ENCODE results near the gene ADAMTSL2.

ADAMTSL2 gene

GRCh38 chr9:133534346-133535291 lies at the start of gene ADAMTSL2:
Gene ADAMTSL2, plus strand, starts transcription at chr9:133534704. Its CDS starts 2,009 bp downstream, at chr9:133536713.
- no peak for TF ChIP-seq Cebpa-rat (IDR thresholded peaks at IDR 0.05)
- H3K4me1 ChIP-seq, result peaks cover 38 to 78% (median 74%) of the 10 kb centered on the region in 10 experiments
- no peaks in the 10 kb centered on the region for H3K9me3 ChIP-seq (replicated peaks in 1 of 11)
- H3K27ac ChIP-seq, result peak within 1 kb of the TSS in 6 of 11 experiments; percentile 23 to 78 (median 64); a peak in 9 of 22 replicates
- peaks cover 13 to 67% (median 18%) of the 10 kb centered on the region in 11 experiments for H3K27me3 ChIP-seq
- H3K4me3 ChIP-seq, result peak within 1 kb of the TSS in 7 of 10 experiments; percentile 8 to 46 (median 31); a peak in 9 of 20 replicates
- peak within 1 kb of the TSS; percentile 25 to 77 (median 45); a peak in 17 of 22 replicates for H3K9ac ChIP-seq
- H3K4me2 ChIP-seq, result peak within 1 kb of the TSS; percentile 69 to 99 (median 89)
- H3K36me3 ChIP-seq, result no peaks in the 10 kb centered on the region
- peaks cover 0 to 39% (median 0%) of the 10 kb centered on the region in 11 experiments; a peak in 7 of 22 replicates for H4K20me1 ChIP-seq

DNA sequence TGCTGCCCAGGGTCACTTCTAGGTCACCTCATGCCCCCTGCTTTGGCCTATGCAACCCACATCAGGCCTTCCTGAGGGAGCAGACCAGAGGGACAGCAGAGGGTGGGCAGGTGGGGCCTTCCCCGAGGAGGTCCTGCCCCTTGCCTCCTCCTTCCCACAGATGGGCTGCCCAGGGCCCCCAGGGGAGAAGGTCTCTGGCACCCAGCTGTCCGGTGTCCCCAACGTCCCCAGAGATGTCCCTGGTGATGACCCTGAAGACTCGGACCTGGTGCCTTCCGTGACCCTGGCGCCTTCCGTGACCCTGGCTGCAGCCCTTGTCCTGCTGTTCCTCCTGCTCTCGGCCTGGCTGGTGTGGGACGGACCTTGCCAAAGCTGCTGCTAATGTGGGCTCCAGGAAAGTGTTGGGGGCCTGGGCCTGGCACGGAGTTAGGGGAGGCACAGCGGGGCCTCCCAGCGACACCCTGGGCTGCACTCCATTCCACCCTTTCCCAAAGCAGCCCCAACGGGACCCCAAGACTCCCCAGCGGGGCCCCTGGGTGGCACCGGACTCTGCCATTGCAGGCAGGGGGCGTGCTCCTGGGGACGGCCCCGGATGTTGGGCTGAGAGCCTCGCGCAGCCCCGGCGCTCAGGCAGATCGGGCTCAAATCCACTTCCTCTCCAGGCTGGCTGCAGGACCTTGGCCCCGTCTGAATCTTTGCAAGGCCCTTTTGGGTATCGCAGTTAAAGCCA lies 48.8 kb upstream of the ADAMTSL2 start:
- Histone ChIP-seq H3K9me3 (replicated peaks in 1 of 11) (no peaks in the 10 kb centered on the region), H3K4me1 (peaks cover 28 to 45% (median 35%) of the 10 kb centered on the region in 10 experiments), H3K4me3 (peak overlapping the region in 2 of 10 experiments; percentile 4 to 21; a peak in 3 of 20 replicates), H4K20me1 (no peaks in the 10 kb centered on the region), H3K36me3 (no peaks in the 10 kb centered on the region), H3K9ac (peak overlapping the region; percentile 3 to 53 (median 27); a peak in 11 of 22 replicates), H3K4me2 (peak overlapping the region; percentile 41 to 85 (median 77)), H3K27me3 (no peaks in the 10 kb centered on the region; a peak in 1 of 22 replicates), H3K27ac (peak overlapping the region in 7 of 11 experiments; percentile 8 to 59 (median 30); a peak in 9 of 22 replicates)
- TF ChIP-seq Cebpa-rat (IDR thresholded peaks at IDR 0.05), result no peak

GRCh38 chr9:133487331-133487725 lies 47.2 kb upstream of the ADAMTSL2 start:
- peak overlapping the region in 8 of 11 experiments; percentile 19 to 54 (median 31); a peak in 7 of 22 replicates for H3K9ac ChIP-seq
- no peak for TF ChIP-seq Cebpa-rat (IDR thresholded peaks at IDR 0.05)

DNA sequence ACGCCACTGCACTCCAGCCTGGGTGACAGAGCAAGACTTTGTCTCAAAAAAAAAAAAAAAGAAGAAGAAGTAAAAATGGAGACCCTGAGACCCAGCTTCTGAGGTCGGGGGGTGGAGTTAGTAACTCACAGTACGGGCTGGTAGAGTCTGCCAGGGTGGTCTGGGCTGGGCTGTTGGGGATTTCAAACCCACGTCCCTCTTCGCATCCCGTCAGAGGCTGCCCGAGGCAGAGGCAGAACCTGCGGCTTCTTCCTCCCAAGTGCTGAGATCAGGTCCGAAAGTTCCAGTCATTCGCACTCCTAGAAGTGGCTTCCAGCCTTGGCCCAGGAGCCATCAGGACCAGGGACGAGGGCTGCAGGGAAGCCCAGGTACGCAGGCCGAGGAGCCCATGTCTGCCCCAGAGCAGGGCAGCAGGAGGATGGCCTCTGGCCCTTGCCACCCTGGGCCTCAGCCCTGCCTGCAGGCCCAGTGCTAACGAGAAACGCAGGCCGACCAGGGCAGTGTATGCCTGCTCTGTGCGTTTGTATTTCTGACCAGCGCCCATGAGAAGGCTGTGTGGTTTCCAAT lies 45.7 kb upstream of the ADAMTSL2 start:
- Histone ChIP-seq H3K9me3 (replicated peaks in 1 of 11) (no peaks in the 10 kb centered on the region), H4K20me1 (no peaks in the 10 kb centered on the region), H3K27ac (no peak overlapping the region), H3K4me2 (peak overlapping the region in 1 of 11 experiments; percentile 79; a peak in 2 of 22 replicates), H3K9ac (0 out of 22 replicates have a peak overlapping the region, but pooled peaks of 1 of the 11 experiments have one; percentile 3), H3K4me3 (no peak overlapping the region), H3K4me1 (peaks cover 38 to 63% (median 47%) of the 10 kb centered on the region in 10 experiments), H3K27me3 (no peaks in the 10 kb centered on the region; a peak in 1 of 22 replicates), H3K36me3 (no peaks in the 10 kb centered on the region)
- no peak for TF ChIP-seq Cebpa-rat (IDR thresholded peaks at IDR 0.05)

More at GRCh38 chr9:133487331-133487725, 47.2 kb upstream of the ADAMTSL2 start:
- H3K4me2 ChIP-seq, result peak overlapping the region; percentile 29 to 79 (median 44); a peak in 17 of 22 replicates
- H3K27me3 ChIP-seq, result no peaks in the 10 kb centered on the region; a peak in 1 of 22 replicates
- no peaks in the 10 kb centered on the region for H3K9me3 ChIP-seq (replicated peaks in 1 of 11)
- peak overlapping the region in 4 of 11 experiments; percentile 24 to 66 (median 37); a peak in 4 of 22 replicates for H3K27ac ChIP-seq
- no peak overlapping the region for H3K4me3 ChIP-seq
- peaks cover 34 to 59% (median 44%) of the 10 kb centered on the region in 10 experiments for H3K4me1 ChIP-seq
- H3K36me3 ChIP-seq, result no peaks in the 10 kb centered on the region
- no peaks in the 10 kb centered on the region for H4K20me1 ChIP-seq

DNA sequence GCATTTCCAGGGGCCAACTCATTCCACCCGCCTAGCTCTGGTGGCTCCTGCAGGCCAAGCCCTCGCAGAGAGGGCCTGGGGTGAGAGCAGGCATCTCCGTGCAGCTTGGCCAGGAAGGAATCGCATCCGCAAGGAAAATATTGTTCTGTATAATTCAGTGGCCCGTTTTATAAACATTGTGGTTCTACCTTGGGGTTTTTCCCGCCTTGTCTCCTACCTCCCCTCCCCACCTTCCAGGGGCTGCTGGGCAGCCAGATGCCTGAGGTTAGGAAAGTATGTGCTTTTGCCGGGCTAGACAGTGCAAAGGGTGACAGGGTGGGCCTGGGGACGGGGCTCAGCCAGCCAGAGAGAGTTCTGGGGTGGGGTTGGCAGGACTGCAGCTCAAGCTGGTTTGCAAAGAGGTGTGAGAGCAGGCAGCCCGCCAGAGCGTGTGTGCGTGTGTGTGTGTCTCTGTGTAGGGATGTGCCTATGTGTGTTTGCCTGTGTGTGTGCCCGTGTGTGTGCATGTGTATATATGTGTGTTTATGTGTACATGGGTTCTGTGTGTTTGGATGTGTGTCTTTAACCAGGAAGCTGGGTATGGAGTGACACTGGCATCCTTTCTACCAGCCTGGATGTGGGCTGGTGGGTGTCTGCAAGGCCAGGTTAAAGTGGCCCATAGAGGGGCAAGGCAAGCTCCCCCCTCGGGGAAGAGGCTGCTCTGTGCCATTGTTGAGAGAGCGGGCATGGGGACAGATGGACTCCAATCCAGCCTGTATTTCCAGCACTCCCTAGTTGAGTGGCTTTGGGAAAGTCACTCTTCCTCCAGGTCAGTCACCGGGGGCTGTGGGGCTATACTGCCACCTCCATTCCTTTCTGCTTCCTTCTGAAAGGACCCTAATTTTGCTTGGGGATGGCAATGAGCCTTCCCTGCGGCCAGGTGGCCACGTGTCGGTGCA lies 45.0 kb upstream of the ADAMTSL2 start:
- Histone ChIP-seq H3K4me3 (no peak overlapping the region), H3K4me2 (no peak overlapping the region), H3K9me3 (replicated peaks in 1 of 11) (no peaks in the 10 kb centered on the region), H3K4me1 (peaks cover 34 to 60% (median 44%) of the 10 kb centered on the region in 10 experiments), H3K27me3 (no peaks in the 10 kb centered on the region), H3K27ac (no peak overlapping the region), H3K9ac (0 out of 22 replicates have a peak overlapping the region, but pooled peaks of 1 of the 11 experiments have one; percentile 3), H4K20me1 (no peaks in the 10 kb centered on the region), H3K36me3 (no peaks in the 10 kb centered on the region)
- no peak for TF ChIP-seq Cebpa-rat (IDR thresholded peaks at IDR 0.05)

- Histone ChIP-seq H3K36me3 (no peaks in the 10 kb centered on the region), H3K9ac (no peak overlapping the region), H3K27ac (no peak overlapping the region), H3K27me3 (no peaks in the 10 kb centered on the region), H3K4me3 (no peak overlapping the region), H3K4me2 (no peak overlapping the region), H3K9me3 (replicated peaks in 1 of 11) (no peaks in the 10 kb centered on the region), H3K4me1 (peaks cover 27 to 53% (median 37%) of the 10 kb centered on the region in 10 experiments), H4K20me1 (no peaks in the 10 kb centered on the region)
- TF ChIP-seq Cebpa-rat (IDR thresholded peaks at IDR 0.05), result no peak
These were observed 44.3 kb upstream of the ADAMTSL2 start for GRCh38 chr9:133490201-133490681.

DNA sequence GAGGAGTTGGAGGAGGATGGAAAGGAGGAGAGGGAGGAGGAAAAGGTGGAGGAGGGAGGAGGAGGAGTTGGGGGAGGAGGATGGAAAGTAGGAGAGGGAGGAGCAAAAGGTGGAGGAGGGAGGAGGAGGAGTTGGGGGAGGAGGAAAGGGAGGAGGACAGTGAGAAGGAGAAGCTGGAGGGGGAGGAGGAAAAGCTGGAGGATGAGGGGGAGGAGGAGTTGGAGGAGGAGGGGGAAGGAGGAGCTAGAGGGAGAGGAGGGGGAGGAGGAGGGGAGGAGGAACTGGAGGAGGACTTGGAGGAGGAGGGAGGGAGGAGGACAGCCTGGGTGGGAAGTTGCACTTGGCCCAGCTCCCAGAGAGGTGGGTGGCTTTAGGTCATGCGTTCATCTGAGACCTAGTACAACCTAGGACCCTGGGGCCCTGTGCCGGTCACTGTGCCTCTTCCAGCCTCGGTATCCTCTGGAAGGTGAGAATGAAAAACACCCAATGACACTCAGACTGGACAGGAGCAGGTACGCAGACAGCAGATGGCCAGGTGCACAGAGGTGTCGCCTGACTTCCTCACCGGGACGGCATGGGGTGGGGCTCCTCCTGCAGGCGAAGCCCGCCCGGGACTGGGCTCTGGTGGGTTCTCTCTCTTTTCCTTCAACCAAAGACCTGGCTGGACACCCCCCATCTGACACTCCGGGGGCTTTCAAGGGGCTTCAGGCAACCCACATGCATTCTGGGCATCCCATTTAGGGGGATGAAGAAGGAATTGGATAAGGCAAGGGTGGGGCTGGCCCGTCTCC lies 43.4 kb upstream of the ADAMTSL2 start:
- Histone ChIP-seq H3K4me1 (peaks cover 21 to 45% (median 31%) of the 10 kb centered on the region in 10 experiments), H3K4me3 (no peak overlapping the region), H3K4me2 (peak overlapping the region in 4 of 11 experiments; percentile 6 to 29 (median 17); a peak in 2 of 22 replicates), H3K9ac (no peak overlapping the region), H3K36me3 (no peaks in the 10 kb centered on the region), H3K9me3 (replicated peaks in 1 of 11) (no peaks in the 10 kb centered on the region), H4K20me1 (no peaks in the 10 kb centered on the region), H3K27me3 (no peaks in the 10 kb centered on the region), H3K27ac (no peak overlapping the region)
- no peak for TF ChIP-seq Cebpa-rat (IDR thresholded peaks at IDR 0.05)
